Fibroblast of the aortic adventitia (primary cell): ENCODE data around the gene OSBPL5. TPM values are rescaled to one million over a fixed set of nuclear protein-coding genes. Genes with fewer than 3 reads are reported as not detected.

Experiments used
- DNase-seq: peaks from one replicate; pipeline ENCODE4 v3.0.0-alpha.2; 2010; ENCODE audit warnings: low read depth
- H3K4me3 ChIP-seq: 2 replicates; pipeline ENCODE4 v1.5.1; 2011; ENCODE audit warnings: low read depth, mild to moderate bottlenecking, control low read depth, low read length, moderate library complexity
- total RNA-seq: library from RNA; depleted of rRNA; stranded (reverse); fragments of >200 nt; gene quantifications from 2 replicates; pipeline ENCODE4 v1.2.3, GENCODE V29; 2012; ENCODE audit warnings: low replicate concordance
- TF ChIP-seq, protein P1 (sequence below): IDR thresholded peaks from 2 replicates; pipeline ENCODE4 v1.5.1; 2011; ENCODE audit warnings: mild to moderate bottlenecking, low read length, control low read depth, inconsistent platforms; ENCODE audit not compliant: insufficient read depth

The OSBPL5 gene
- total RNA-seq, 1 donor, result 24.8 TPM

DNA sequence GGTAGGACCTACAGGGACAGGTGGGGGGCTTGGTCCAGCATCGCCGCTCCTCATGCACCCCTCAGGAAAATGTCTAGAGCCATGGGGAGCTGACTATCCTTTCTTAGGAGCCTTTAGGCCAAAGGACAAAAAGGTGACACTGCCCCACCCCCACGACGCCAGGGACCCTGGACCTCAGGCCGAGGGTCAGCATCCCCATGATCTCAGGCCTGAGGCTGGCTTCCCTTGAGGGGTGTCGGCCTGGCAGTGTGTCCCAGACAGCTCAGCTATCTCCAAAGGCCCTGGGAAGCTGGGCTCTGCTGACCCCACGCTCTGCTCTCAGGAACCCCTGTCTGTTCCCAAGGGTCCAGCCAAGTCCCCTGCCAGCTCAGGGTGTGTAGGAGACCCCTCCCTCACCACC is 37.2 kb upstream of the OSBPL5 start:
- DNase-seq, result no peak
- H3K4me3 ChIP-seq, result no peak overlapping the region
- TF ChIP-seq, protein P1, sequence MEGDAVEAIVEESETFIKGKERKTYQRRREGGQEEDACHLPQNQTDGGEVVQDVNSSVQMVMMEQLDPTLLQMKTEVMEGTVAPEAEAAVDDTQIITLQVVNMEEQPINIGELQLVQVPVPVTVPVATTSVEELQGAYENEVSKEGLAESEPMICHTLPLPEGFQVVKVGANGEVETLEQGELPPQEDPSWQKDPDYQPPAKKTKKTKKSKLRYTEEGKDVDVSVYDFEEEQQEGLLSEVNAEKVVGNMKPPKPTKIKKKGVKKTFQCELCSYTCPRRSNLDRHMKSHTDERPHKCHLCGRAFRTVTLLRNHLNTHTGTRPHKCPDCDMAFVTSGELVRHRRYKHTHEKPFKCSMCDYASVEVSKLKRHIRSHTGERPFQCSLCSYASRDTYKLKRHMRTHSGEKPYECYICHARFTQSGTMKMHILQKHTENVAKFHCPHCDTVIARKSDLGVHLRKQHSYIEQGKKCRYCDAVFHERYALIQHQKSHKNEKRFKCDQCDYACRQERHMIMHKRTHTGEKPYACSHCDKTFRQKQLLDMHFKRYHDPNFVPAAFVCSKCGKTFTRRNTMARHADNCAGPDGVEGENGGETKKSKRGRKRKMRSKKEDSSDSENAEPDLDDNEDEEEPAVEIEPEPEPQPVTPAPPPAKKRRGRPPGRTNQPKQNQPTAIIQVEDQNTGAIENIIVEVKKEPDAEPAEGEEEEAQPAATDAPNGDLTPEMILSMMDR, result no peak

DNA sequence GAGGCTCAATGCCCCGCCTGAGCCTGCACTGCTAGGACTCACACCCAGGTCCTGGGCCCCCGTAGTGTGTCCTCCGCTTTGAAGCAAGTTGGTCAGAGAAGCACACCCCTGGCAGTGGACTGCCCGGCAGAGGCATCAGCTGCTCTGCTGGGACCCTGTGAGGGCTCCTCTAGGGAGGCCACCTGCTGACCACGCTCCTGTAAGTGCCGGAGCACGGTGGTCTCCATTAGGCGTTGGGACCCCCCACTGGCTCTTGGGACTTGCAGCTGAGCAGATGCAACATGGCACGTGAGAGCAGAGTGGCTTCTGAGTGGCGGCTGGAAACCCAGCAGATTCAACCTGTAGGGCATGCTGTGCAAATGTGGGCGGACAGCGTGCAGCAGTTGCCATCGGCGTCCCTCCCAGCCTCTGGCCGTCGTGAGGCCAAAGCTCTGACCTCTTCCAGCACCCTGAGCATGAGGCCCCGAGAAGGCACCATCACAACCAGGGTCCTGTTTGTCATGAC is 36.6 kb upstream of the OSBPL5 start:
- H3K4me3 ChIP-seq, result no peak overlapping the region
- DNase-seq, result no peak

DNA sequence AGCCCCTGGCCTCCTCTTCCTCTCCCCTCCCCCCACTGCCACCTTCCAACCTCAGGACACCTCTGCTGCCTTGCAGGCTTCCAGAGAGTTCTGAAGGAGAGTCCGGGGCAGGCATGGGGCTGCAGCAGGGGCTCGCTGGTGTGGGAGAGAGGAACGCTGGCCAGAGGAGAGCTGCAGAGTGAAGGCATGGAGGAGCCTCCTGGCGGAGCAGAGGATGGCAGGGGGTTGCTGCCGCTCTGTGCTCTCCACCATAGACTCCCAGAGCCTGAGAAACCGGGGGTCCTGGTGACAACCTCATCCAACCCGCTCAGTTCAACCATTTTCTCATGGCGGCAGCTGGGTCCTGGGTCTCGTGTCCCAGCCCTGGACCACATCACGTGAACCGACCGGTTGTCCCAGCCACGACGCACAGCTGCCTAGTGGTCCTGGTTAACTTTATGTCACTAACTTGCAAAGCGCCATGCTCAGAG is 36.0 kb upstream of the OSBPL5 start:
- H3K4me3 ChIP-seq, result no peak overlapping the region
- TF ChIP-seq, protein P1, result no peak
- no peak for DNase-seq

More for the DNA sequence above, 36.6 kb upstream of the OSBPL5 start:
- TF ChIP-seq, protein P1, result no peak

DNA sequence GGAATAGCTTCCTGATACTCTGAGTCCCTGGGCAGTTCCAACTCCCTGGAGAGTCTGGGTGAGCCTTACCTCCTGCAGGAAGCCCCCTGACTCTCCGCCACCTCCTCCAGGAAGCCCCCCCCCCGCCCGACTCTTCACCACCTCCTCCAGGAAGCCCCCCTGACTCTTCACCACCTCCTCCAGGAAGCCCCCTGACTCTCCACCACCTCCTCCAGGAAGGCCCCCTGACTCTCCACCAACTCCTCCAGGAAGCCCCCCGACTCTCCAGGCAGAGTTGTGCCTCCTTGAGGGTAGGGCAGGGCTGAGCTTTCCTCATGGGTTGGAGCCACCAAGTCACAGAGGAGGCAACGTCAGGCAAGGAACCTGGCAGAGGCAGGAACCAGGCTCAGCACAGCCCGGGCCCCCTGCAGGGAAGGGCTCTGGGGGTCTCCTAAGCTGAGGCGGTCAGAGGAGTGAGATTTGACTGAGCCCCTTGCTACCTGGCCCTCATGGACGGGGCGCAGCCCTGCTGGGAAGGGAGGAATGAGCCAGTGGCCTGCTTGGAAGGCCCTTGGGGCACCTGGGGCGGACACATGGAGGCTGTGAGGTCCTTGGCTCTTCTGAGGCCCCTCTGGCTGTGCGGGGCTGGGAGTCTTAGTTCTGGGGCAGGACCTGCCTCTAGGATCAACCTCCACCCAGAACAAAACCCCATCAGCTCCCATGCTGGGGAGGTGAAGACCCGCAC is 35.4 kb upstream of the OSBPL5 start:
- DNase-seq, result no peak
- TF ChIP-seq, protein P1, result no peak
- H3K4me3 ChIP-seq, result no peak overlapping the region

DNA sequence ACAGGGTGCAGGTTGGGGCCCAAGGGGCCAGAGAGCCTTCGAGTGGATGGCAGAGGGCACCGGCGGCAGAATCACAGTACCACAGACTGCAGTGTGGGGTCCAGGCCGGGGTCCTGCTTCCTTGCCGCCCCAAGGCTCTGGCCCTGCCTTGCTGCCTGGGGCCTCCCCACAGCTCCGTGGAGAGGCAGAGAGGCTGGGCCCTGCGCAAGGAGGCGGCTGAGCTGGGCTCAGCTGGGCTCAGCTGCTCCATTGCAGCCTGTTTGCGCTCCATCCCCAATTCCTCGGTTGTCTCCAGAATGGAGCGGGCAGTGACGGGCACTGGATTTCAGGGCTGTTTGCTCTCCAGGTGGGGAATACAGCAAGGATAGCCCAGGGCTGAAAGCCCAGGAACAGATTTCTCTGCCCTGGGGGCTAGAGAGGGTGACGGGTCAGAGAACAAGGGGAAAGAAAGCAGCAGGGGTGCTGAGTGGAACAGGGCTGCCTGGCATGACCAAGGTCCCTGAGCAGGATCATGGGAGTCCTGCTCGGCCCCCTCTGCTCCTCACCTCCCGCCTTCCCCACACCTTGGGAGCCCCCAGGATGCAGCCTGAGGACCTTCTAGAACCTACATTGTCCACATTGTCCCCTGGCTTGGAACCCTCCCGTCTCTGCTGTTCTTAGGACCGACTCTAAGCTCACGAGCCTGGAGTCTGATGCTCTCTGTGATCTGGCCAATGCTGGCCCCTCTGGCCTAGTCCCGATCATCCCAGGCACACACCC is 34.6 kb upstream of the OSBPL5 start:
- DNase-seq, result no peak
- TF ChIP-seq, protein P1, result no peak
- no peak overlapping the region for H3K4me3 ChIP-seq

DNA sequence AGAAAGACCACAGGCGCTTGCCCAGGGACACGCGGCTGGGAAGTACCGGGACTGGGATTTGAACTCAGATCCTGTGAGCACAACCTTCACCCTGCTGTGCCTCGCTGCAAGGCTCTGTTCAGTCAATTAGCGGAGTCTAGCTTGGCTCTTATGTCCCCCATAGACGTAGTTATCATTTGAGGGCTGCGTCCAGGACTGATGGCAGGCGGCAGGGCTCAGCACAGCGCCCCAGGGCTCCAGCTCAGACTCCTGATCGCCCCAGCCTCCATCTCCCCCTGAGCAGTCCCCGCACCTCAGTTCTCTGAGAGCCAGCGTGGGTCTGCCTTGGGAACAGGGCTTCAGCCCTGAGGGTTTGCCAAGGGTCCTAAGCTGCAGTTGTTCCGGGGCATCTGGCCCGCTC is 33.7 kb upstream of the OSBPL5 start:
- DNase-seq, result no peak
- no peak overlapping the region for H3K4me3 ChIP-seq
- TF ChIP-seq, protein P1, result no peak
